Endothelial cell of umbilical vein (primary cell): ENCODE results near the gene UPF1.

Source experiments
- EZH2 ChIP-seq: IDR thresholded peaks from 2 replicates; pipeline ENCODE4 v1.6.1; 2012; ENCODE audit warnings: borderline replicate concordance, low read depth, mild to moderate bottlenecking, moderate library complexity, low read length, inconsistent platforms; ENCODE audit not compliant: severe bottlenecking
- TF ChIP-seq, protein P1 (sequence below), 2 donors: IDR thresholded peaks; 1 replicate in 1 of 2; 2 replicates in 1 of 2; pipeline ENCODE4 v1.5.1; 2011; ENCODE audit warnings: low read length in 2 of 2, mild to moderate bottlenecking in 2 of 2, moderate library complexity in 2 of 2, control low read depth in 1 of 2, inconsistent platforms in 1 of 2, low read depth in 1 of 2; ENCODE audit not compliant: insufficient read depth in 1 of 2; ENCODE audit errors: extremely low read depth in 1 of 2

DNA sequence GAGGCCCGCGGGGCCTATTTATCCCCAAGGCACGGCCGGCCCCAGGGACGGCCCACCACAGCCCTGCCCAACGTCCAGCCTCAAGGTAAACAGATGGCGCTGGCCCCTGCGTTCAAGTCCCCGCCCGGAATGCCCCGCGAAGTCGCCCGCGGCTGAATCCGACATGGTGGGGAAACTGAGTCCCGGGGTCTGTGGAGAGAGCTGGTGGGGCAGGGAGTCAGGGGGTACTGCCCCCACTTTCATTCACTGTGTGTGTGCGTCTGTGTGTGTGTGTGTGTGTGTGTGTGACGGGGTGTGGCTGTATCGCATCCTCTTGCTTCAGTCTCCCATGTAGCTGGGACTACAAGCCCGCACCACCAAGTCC lies 40.5 kb upstream of the UPF1 start:
- TF ChIP-seq, protein P1, sequence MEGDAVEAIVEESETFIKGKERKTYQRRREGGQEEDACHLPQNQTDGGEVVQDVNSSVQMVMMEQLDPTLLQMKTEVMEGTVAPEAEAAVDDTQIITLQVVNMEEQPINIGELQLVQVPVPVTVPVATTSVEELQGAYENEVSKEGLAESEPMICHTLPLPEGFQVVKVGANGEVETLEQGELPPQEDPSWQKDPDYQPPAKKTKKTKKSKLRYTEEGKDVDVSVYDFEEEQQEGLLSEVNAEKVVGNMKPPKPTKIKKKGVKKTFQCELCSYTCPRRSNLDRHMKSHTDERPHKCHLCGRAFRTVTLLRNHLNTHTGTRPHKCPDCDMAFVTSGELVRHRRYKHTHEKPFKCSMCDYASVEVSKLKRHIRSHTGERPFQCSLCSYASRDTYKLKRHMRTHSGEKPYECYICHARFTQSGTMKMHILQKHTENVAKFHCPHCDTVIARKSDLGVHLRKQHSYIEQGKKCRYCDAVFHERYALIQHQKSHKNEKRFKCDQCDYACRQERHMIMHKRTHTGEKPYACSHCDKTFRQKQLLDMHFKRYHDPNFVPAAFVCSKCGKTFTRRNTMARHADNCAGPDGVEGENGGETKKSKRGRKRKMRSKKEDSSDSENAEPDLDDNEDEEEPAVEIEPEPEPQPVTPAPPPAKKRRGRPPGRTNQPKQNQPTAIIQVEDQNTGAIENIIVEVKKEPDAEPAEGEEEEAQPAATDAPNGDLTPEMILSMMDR (IDR thresholded peaks at IDR 0.05; ENCODE audit: extremely low read depth in 1 of 2, insufficient read depth in 1 of 2, low read depth in 1 of 2, low read length in 2 of 2) = no peak
- TF ChIP-seq EZH2 = no peak
